22Rv1 (cell line): ENCODE measurements around the gene CDH2.

ENCODE experiments used
- CTCF ChIP-seq: fragments of 450-650 bp; IDR thresholded peaks from 2 replicates; pipeline ENCODE4 v1.5.1; 2017; ENCODE audit warnings: mild to moderate bottlenecking
- ZFX ChIP-seq: fragments of 450-650 bp; IDR thresholded peaks from 2 replicates; pipeline ENCODE4 v1.6.1; 2017; ENCODE audit warnings: antibody characterized with exemption, borderline replicate concordance

GRCh38 chr18:28074076-28074475, 102.9 kb downstream of the CDH2 start:
- TF ChIP-seq CTCF: no peak
- no peak for TF ChIP-seq ZFX
